Stimulated activated CD8-positive, alpha-beta memory T cell treated with anti-CD3 and anti-CD28 coated beads, Interleukin-2, amount 100 ng/mL, for 1 hour (primary cell): ENCODE results near the gene FAR1.

ENCODE experiments used
- DNase-seq, 2 donors: peaks; one replicate each; pipeline ENCODE4 v3.0.0-alpha.2; 2020; ENCODE audit warnings: low read depth in 2 of 2

Gene FAR1

GRCh38 chr11:13669544-13670488 lies 1.3 kb downstream of the FAR1 start:
- no peak for DNase-seq

DNA sequence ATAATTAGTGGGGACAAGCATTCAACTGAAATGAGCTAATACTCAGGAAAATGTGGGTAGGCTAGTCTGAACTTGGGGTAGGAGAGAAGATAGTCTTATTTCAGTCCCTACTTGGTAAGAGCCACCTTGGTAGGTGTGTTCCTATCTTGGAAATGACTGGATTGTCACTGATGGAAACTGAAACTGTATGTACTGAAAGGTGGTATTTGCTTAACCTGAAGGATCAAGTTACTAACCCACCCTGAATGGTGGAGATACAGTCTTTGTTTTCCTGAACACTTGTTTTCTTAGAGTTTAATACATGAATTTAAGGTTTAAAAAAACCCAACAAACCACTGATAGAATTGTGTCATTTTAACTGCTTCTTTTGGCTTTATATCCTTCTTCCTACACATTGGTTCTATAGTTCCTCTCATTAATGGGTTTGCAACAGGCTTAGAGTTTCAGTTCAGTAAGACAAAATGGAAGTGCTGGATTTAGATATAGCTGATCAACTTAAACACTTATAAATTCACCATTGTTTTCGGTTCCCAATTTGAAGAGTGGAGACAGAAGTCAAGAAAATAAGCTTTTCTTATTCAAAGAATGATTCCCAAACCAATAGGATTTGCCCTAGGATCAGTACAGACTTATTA lies 4.2 kb downstream of the FAR1 start:
- DNase-seq, result no peak

- DNase-seq, result no peak
Observed at GRCh38 chr11:13674799-13675509, 6.5 kb downstream of the FAR1 start.

DNA sequence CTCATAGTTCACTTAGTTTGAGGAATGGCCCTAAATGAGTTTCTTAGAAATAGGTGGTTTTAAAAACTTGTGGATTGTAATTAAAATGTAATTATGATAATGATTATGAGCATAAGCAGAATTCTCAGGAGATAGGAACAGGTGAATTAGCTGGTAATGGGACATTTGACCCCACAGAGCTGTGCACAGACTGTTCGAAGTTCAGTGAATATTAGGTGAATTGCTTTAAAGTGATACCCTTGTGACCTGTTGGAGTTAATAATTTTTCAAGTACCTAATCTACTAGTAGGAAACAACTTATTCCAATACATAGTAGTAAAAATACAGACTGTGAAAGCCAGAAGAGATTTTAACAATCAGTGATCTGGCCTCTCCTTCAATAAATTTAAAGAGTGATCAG lies 8.1 kb downstream of the FAR1 start:
- DNase-seq, result no peak

- no peak for DNase-seq
Observed at GRCh38 chr11:13679768-13680167, 11.3 kb downstream of the FAR1 start.

- no peak for DNase-seq
Observed at GRCh38 chr11:13680501-13681264, 12.2 kb downstream of the FAR1 start.

DNA sequence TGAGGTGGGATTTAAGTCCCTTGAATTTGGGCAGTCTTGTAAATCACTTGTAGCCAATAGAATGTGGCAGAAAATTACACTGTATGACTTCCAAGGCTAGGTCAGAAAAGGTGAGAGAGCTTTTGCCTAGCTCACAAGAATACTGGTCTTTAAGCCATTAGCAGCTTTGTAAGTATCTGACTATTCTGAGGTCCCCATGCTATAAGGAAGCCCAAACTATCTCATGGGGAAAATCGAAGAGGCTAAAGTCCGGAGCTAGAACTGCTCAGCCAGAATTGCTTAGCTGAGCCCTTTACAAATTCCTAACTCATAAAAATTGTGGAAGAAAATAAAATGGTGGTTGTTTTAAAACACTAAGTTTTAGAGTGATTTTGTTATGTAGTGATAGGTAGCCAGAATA lies 13.0 kb downstream of the FAR1 start:
- DNase-seq, result no peak

- DNase-seq, result no peak
Observed at GRCh38 chr11:13682212-13682611, 13.7 kb downstream of the FAR1 start.

- DNase-seq, result no peak
Observed at GRCh38 chr11:13685461-13686108, 17.1 kb downstream of the FAR1 start.

GRCh38 chr11:13686776-13687175 lies 18.3 kb downstream of the FAR1 start:
- no peak for DNase-seq

DNA sequence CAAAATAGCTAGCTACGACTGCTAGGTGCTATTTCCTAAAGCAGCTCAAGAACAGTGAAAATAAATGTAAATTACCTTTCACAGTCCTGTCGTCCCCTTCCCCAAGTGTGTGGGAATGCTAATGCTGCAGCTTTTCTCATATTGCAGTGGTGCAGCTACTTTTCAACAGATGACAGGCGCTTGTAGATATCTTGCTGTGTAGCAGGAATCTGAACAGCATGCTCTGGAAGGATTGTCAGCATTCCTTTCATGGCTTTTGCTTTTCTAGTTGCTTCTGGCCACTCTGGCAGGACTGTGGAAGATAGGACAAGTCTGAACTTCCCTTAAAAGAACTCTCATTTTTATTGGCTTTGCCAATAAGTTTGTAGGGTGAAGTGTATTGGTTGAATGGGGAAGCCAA lies 18.8 kb downstream of the FAR1 start:
- no peak for DNase-seq

DNA sequence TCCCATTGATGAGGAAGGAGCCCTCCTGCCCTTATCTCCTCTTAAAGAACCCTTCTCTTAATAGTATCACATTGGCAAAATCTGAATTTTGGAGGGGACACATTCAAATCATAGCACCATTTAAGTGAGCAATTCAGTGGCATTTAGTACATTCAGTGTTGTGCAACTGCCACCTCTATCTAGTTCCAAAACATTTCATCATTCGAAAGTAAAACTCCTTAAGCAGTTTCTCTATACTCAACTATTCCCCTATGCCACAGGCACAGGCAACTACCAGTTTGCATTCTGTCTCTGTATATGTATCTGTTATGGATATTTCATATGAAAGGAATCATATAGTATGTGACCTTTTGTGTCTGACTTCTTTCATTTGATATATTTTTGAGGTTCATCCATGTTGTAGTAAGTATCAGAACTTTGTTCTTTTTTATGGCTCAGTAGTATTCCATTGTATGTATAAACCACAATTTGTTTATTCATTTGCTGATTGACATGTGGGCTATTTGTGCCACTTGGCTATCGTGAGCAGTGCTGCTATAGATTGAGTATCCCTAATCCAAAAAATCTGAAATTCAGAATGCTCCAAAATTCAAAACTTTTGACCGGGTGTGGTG lies 22.9 kb downstream of the FAR1 start:
- no peak for DNase-seq

- no peak for DNase-seq
Observed at GRCh38 chr11:13692172-13692571, 23.7 kb downstream of the FAR1 start.

DNA sequence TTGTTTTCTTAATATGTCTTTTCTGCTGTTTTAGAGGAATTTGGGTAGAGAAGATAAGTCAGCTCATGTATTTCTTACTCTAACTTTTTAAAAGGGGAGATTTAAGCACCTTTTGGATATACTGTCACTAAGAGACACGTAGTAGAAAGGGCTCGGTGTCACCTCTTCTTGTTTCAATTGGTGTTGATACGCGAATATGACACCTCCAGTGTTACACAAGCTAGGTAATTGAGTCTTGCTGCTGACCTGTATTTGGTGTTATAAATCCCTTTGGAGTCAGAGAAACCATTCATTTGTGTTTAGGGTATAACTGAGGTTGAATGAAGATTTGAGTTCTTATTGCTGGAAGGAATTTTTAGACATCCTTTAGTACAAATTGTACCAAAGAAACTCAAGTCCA lies 25.6 kb downstream of the FAR1 start:
- no peak for DNase-seq

- no peak for DNase-seq
Observed at GRCh38 chr11:13695886-13696285, 27.4 kb downstream of the FAR1 start.

- DNase-seq, result no peak
Observed at GRCh38 chr11:13697710-13698109, 29.2 kb downstream of the FAR1 start.

- no peak for DNase-seq
Observed at GRCh38 chr11:13698132-13698531, 29.7 kb downstream of the FAR1 start.

- no peak for DNase-seq
Observed at GRCh38 chr11:13699041-13699440, 30.6 kb downstream of the FAR1 start.

DNA sequence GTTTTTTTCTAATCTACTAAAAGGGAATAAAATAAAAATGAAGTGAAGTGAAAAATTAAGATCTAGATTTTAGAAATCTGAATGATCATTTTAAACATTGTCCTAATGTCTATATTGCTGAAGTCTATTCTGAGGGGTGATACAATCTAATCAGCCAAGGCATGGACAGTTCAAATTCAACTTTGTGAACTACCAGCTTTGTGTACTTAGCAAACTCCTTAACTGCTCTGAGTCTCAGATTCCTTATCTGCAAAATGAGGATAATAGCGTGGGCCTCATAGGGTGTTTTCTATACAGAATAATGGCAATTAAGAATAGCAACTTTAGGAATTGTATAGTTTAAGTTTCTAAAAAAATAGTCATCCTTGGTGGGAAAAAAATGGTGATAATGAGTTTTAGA lies 31.4 kb downstream of the FAR1 start:
- DNase-seq, result no peak

DNA sequence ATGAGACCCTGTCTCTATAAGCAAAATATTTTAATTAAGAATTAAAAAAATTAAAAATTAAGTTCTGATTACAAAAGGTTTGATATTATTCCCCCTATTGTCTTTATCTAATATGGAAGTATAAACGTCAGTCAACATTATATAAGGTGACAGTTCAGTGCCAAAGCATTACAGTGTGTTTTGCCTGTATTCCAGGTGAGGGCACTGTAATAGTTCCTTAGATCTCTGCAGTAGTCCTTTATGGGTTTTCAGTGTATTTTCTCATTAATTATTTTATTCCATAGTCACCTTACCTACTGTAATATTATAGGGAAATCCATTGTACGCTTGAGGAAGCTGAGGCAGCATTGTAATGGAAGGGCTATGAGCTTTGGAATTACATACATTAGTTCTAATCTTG lies 33.0 kb downstream of the FAR1 start:
- no peak for DNase-seq

- no peak for DNase-seq
Observed at GRCh38 chr11:13702071-13702470, 33.6 kb downstream of the FAR1 start.
